Fibroblast of lung (primary cell): ENCODE results near the gene ZCCHC14. TPM values are rescaled to one million over a fixed set of nuclear protein-coding genes. Genes with fewer than 3 reads are reported as not detected.

Source experiments
- DNase-seq, 2 donors: peaks; one replicate each; pipeline versions ENCODE4 v3.0.0 to v3.0.0-alpha.2; 2010; ENCODE audit warnings: low read depth in 2 of 2
- H2AFZ ChIP-seq: 2 replicates; pipeline ENCODE4 v1.5.1; 2012; ENCODE audit warnings: low read length, control low read depth, inconsistent platforms
- H3K27ac ChIP-seq: 2 replicates; pipeline ENCODE4 v1.5.1; 2011; ENCODE audit warnings: low read length, control low read depth; ENCODE audit not compliant: insufficient read depth
- H3K27me3 ChIP-seq: 2 replicates; pipeline ENCODE4 v1.5.1; 2011; ENCODE audit warnings: mild to moderate bottlenecking, low read length; ENCODE audit not compliant: control insufficient read depth, insufficient read depth
- H3K36me3 ChIP-seq: 2 replicates; pipeline ENCODE4 v1.5.1; 2011; ENCODE audit warnings: low read length; ENCODE audit not compliant: control insufficient read depth, insufficient read depth
- H3K4me1 ChIP-seq: 2 replicates; pipeline ENCODE4 v1.5.1; 2011; ENCODE audit warnings: low read length; ENCODE audit not compliant: control insufficient read depth, insufficient read depth; ENCODE audit errors: extremely low read depth
- H3K4me2 ChIP-seq: 2 replicates; pipeline ENCODE4 v1.5.1; 2011; ENCODE audit warnings: low read length, control low read depth; ENCODE audit not compliant: insufficient read depth; ENCODE audit errors: extremely low read depth
- H3K4me3 ChIP-seq, 4 experiments: fragments of 200-600 bp in 1 of 4; sonication (generic) in 1 of 4; replicated peaks in 1 of 4; 2 replicates each; pipeline ENCODE4 v1.5.1; 2011 to 2016; ENCODE audit warnings: low read length in 4 of 4, low read depth in 3 of 4, mild to moderate bottlenecking in 3 of 4, control low read depth in 2 of 4, inconsistent platforms in 1 of 4, mixed read lengths in 1 of 4; ENCODE audit not compliant: insufficient read depth in 1 of 4; ENCODE audit errors: control extremely low read depth in 1 of 4
- H3K79me2 ChIP-seq: 2 replicates; pipeline ENCODE4 v1.5.1; 2012; ENCODE audit warnings: mild to moderate bottlenecking, low read length, inconsistent platforms; ENCODE audit not compliant: control insufficient read depth, insufficient read depth
- H3K9ac ChIP-seq: 2 replicates; pipeline ENCODE4 v1.5.1; 2011; ENCODE audit warnings: mild to moderate bottlenecking, low read length, control low read depth; ENCODE audit not compliant: insufficient read depth
- H3K9me3 ChIP-seq: 2 replicates; pipeline ENCODE4 v1.5.1; 2012; ENCODE audit warnings: low read depth, low read length; ENCODE audit not compliant: control insufficient read depth, insufficient read depth
- H4K20me1 ChIP-seq: 2 replicates; pipeline ENCODE4 v1.5.1; 2011; ENCODE audit warnings: low read length; ENCODE audit not compliant: control insufficient read depth, insufficient read depth; ENCODE audit errors: extremely low read depth
- EZH2 ChIP-seq: IDR thresholded peaks from 2 replicates; pipeline ENCODE4 v1.5.1; 2012; ENCODE audit warnings: low read length, control low read depth, mild to moderate bottlenecking; ENCODE audit errors: missing control alignments
- polyA plus RNA-seq, 2 donors: library from polyadenylated mRNA; depleted of rRNA in 1 of 2; stranded (reverse) in 1 of 2; unstranded in 1 of 2; fragments of >200 nt; gene quantifications; 2 replicates each; pipeline ENCODE4 v1.2.1, GENCODE V29; 2011 to 2012; ENCODE audit warnings: missing spikeins in 1 of 2
- total RNA-seq: library from RNA; depleted of rRNA; stranded (reverse); fragments of >200 nt; gene quantifications from 2 replicates; pipeline ENCODE4 v1.2.1, GENCODE V29; 2014
- TF ChIP-seq, protein P1 (sequence below), 2 donors: IDR thresholded peaks in 1 of 2; conservative IDR thresholded peaks in 1 of 2; 1 replicate in 1 of 2; 2 replicates in 1 of 2; pipeline ENCODE4 v1.5.1; 2011 to 2012; ENCODE audit warnings: low read length in 2 of 2, control low read depth in 1 of 2, inconsistent platforms in 1 of 2, low read depth in 1 of 2, mild to moderate bottlenecking in 1 of 2

The ZCCHC14 gene
- total and polyA plus RNA-seq, 2 donors (not counting 1 experiment from before 2014, with no cell fraction given) = 6.4 to 16.3 TPM

GRCh38 chr16:87411375-87412271, 81.2 kb downstream of the ZCCHC14 start:
- Histone ChIP-seq H3K27ac (no peak overlapping the region), H3K4me3 (no peak overlapping the region), H3K9me3 (no peaks in the 10 kb centered on the region), H4K20me1 (no peaks in the 10 kb centered on the region), H3K4me1 (no peaks in the 10 kb centered on the region), H2AFZ (no peak overlapping the region), H3K27me3 (no peaks in the 10 kb centered on the region), H3K36me3 (peaks cover 35% of the 10 kb centered on the region), H3K4me2 (no peak overlapping the region), H3K79me2 (no peaks in the 10 kb centered on the region), H3K9ac (no peak overlapping the region)
- TF ChIP-seq EZH2 = no peak
- TF ChIP-seq, protein P1, sequence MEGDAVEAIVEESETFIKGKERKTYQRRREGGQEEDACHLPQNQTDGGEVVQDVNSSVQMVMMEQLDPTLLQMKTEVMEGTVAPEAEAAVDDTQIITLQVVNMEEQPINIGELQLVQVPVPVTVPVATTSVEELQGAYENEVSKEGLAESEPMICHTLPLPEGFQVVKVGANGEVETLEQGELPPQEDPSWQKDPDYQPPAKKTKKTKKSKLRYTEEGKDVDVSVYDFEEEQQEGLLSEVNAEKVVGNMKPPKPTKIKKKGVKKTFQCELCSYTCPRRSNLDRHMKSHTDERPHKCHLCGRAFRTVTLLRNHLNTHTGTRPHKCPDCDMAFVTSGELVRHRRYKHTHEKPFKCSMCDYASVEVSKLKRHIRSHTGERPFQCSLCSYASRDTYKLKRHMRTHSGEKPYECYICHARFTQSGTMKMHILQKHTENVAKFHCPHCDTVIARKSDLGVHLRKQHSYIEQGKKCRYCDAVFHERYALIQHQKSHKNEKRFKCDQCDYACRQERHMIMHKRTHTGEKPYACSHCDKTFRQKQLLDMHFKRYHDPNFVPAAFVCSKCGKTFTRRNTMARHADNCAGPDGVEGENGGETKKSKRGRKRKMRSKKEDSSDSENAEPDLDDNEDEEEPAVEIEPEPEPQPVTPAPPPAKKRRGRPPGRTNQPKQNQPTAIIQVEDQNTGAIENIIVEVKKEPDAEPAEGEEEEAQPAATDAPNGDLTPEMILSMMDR (conservative IDR thresholded peaks at IDR 0.05 in 1 of 2, IDR thresholded peaks at IDR 0.05 in 1 of 2; ENCODE audit: low read depth in 1 of 2, low read length in 2 of 2) = no peak
- no peak for DNase-seq

DNA sequence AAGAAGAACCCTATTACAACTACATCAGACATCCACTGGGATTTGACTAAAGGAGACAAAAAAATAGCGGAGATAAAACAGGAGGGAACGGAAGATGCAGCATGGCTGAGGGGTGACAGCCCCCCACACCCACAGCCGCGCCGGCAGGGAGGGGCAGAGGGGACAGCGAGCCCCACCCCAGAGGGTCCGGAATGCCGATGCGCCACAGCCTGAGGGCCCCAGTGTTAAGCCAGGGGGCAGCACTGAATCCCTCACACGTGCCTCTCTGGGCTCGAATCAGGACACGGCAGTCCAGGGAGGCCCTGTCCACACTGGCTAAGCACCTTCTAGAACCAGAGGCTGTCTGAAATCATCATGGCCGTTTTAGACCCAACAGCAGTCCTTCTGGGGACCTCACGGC, 81.9 kb downstream of the ZCCHC14 start:
- Histone ChIP-seq H2AFZ (no peak overlapping the region), H3K27ac (no peak overlapping the region), H3K36me3 (peaks cover 37% of the 10 kb centered on the region), H3K79me2 (no peaks in the 10 kb centered on the region), H3K4me3 (no peak overlapping the region), H3K4me2 (no peak overlapping the region), H3K27me3 (no peaks in the 10 kb centered on the region), H3K9me3 (no peaks in the 10 kb centered on the region), H4K20me1 (no peaks in the 10 kb centered on the region), H3K4me1 (no peaks in the 10 kb centered on the region), H3K9ac (no peak overlapping the region)
- TF ChIP-seq, protein P1 (conservative IDR thresholded peaks at IDR 0.05 in 1 of 2, IDR thresholded peaks at IDR 0.05 in 1 of 2; ENCODE audit: low read depth in 1 of 2, low read length in 2 of 2) = peak in 1 of 2 donors; percentile 4
- no peak for TF ChIP-seq EZH2
- DNase-seq = no peak

- no peaks in the 10 kb centered on the region for H3K9me3 ChIP-seq
- peaks cover 37% of the 10 kb centered on the region for H3K36me3 ChIP-seq
- DNase-seq = no peak
These were observed 82.3 kb downstream of the ZCCHC14 start for GRCh38 chr16:87410530-87410929.

More at GRCh38 chr16:87410530-87410929, 82.3 kb downstream of the ZCCHC14 start:
- Histone ChIP-seq H3K27me3 (no peaks in the 10 kb centered on the region), H3K9ac (no peak overlapping the region), H4K20me1 (no peaks in the 10 kb centered on the region), H3K79me2 (no peaks in the 10 kb centered on the region), H3K27ac (no peak overlapping the region), H2AFZ (no peak overlapping the region), H3K4me1 (no peaks in the 10 kb centered on the region), H3K4me2 (no peak overlapping the region), H3K4me3 (no peak overlapping the region)
- no peak for TF ChIP-seq EZH2
- TF ChIP-seq, protein P1 (conservative IDR thresholded peaks at IDR 0.05 in 1 of 2, IDR thresholded peaks at IDR 0.05 in 1 of 2; ENCODE audit: low read depth in 1 of 2, low read length in 2 of 2) = no peak
